ENCODE data around the gene GPR152. TPM values are rescaled to one million over a fixed set of nuclear protein-coding genes. Genes with fewer than 3 reads are reported as not detected.

GPR152 gene
- total and polyA plus RNA-seq, 2 of the 8 experiments (the other 6 are each of a cell fraction or from before 2014, with no cell fraction given) = not detected

- no peak overlapping the region for H2AK5ac ChIP-seq (ENCODE audit: low read depth, low read length)
- peaks cover 12% of the 10 kb centered on the region; the same call in 1 of the 2 replicates for H3K23me2 ChIP-seq (ENCODE audit: low read depth, low read length)
- no peak overlapping the region for H4K8ac ChIP-seq (ENCODE audit: extremely low read depth, insufficient read depth, low read length)
- H3K79me1 ChIP-seq (ENCODE audit: low read depth, low read length) = no peaks in the 10 kb centered on the region
- H3K27me3 ChIP-seq (replicated peaks in 1 of 4; ENCODE audit: control insufficient read depth in 3 of 4, extremely low read depth in 1 of 4, insufficient read depth in 3 of 4, low read length in 3 of 4) = peaks cover 0 to 8% (median 5%) of the 10 kb centered on the region in 4 experiments; a peak in 4 of 7 replicates
- no peak overlapping the region for H2AFZ ChIP-seq (ENCODE audit: low read length)
- FAIRE-seq (no peak), DNase-seq (ENCODE audit: low read depth in 1 of 2, low spot score in 2 of 2) (no peak)
- ChIA-PET CTCF (ENCODE audit: partially characterized antibody) (interaction anchor here (1.1 to 1.5 kb wide), 4 partner anchors 21 to 106 kb away, joined by 3 to 5 read pairs (median 3); partner anchors contain the start of gene PPP1CA), POLR2A (ENCODE audit: partially characterized antibody) (interaction anchor here (0.7 to 10.2 kb wide), 4 partner anchors 13 to 42 kb away, joined by 3 to 104 read pairs (median 4); partner anchors contain the start of genes PPP1CA and PTPRCAP)
- H3K36me3 ChIP-seq (ENCODE audit: control insufficient read depth in 2 of 4, insufficient read depth in 4 of 4, low read length in 3 of 4) = no peaks in the 10 kb centered on the region
- H3K14ac ChIP-seq (ENCODE audit: insufficient read length) = no peak overlapping the region
- H4K5ac ChIP-seq (ENCODE audit: insufficient read length, low read depth, low read length) = no peak overlapping the region
- no peaks in the 10 kb centered on the region for H3K9me3 ChIP-seq (ENCODE audit: insufficient read depth in 2 of 2, low read depth in 1 of 2, low read length in 1 of 2)
- H2BK15ac ChIP-seq (ENCODE audit: low read length) = no peak overlapping the region
- no peak overlapping the region for H3K4ac ChIP-seq (replicated peaks; ENCODE audit: insufficient read length, low read depth, low read length)
- H3K4me3 ChIP-seq (ENCODE audit: extremely low read depth in 1 of 4, insufficient read depth in 2 of 4, low read depth in 3 of 4, low read length in 4 of 4) = no peak overlapping the region
- H2BK5ac ChIP-seq (ENCODE audit: low read depth, low read length) = no peak overlapping the region
- WGBS, 2 experiments (ENCODE audit: extremely low coverage in 1 of 2, insufficient coverage in 1 of 2, insufficient read length in 1 of 2, insufficient replicate concordance in 2 of 2, low coverage in 1 of 2, low lambda C conversion rate in 2 of 2, missing lambda C conversion rate in 1 of 2) = 80% methylated on average over 6 of the region's 6 CpGs; no CpG with 5 or more reads in 1 of the 2 experiments
- no peak overlapping the region for H3K9ac ChIP-seq (replicated peaks in 1 of 4; ENCODE audit: extremely low read depth in 1 of 4, low read depth in 3 of 4, low read length in 3 of 4)
- H3K18ac ChIP-seq (ENCODE audit: extremely low read depth, low read length) = no peak overlapping the region
- H2BK12ac ChIP-seq (ENCODE audit: low read depth, low read length) = no peak overlapping the region
- no peak overlapping the region for H2BK20ac ChIP-seq (ENCODE audit: low read length)
- H3K56ac ChIP-seq (replicated peaks; ENCODE audit: insufficient read length, low read depth, low read length) = no peak overlapping the region
- H2BK120ac ChIP-seq (replicated peaks; ENCODE audit: low read depth, low read length) = no peak overlapping the region
- no peak overlapping the region for H3K4me2 ChIP-seq (ENCODE audit: insufficient read depth in 1 of 2, low read depth in 2 of 2, low read length in 2 of 2)
- H3K27ac ChIP-seq (ENCODE audit: low read depth, low read length) = no peak overlapping the region
- H3K4me1 ChIP-seq (replicated peaks in 1 of 4; ENCODE audit: control insufficient read depth in 3 of 4, insufficient read depth in 4 of 4, low read length in 3 of 4) = peaks cover 0 to 8% (median 5%) of the 10 kb centered on the region in 4 experiments; a peak in 4 of 7 replicates
- H3K23ac ChIP-seq (ENCODE audit: insufficient read length) = no peak overlapping the region
- H4K91ac ChIP-seq (replicated peaks; ENCODE audit: insufficient read length, low read length) = peak overlapping the region; percentile 12
- H3K79me2 ChIP-seq (ENCODE audit: control insufficient read depth in 1 of 2, insufficient read depth in 2 of 2, low read length in 2 of 2) = no peaks in the 10 kb centered on the region
- peaks cover 0 to 3% of the 10 kb centered on the region in 2 experiments for H4K20me1 ChIP-seq (replicated peaks in 1 of 2; ENCODE audit: control insufficient read depth in 1 of 2, insufficient read depth in 2 of 2, low read length in 2 of 2)
- no peak for TF ChIP-seq ATF3 (IDR thresholded peaks at IDR 0.05; ENCODE audit: insufficient read depth, low read depth, low read length)
Observed at GRCh38 chr11:67422891-67423290, 29.6 kb downstream of the GPR152 start.

Data from H1 (cell line).